GM13976 (cell line): ENCODE measurements around the gene VIPR2.

Source experiments
- DNase-seq: peaks from one replicate; pipeline ENCODE4 v3.0.0; 2012; ENCODE audit warnings: low spot score
- CTCF ChIP-seq: IDR thresholded peaks from 2 replicates; pipeline ENCODE4 v1.5.1; 2012; ENCODE audit warnings: borderline replicate concordance, mild to moderate bottlenecking; ENCODE audit not compliant: insufficient read depth; ENCODE audit errors: extremely low read depth, missing control alignments, control extremely low read depth
- in situ Hi-C: fragments of 300-500 bp; cut with MboI; formaldehyde crosslinking; loops from one replicate; pipeline ENCODE4 v1.12.0; 2022; ENCODE audit warnings: low sequenced_read_pairs, mixed read lengths, inconsistent platforms; ENCODE audit not compliant: unreplicated experiment

Gene VIPR2

GRCh38 chr7:158997471-158997870 lies 147.2 kb downstream of the VIPR2 start:
- DNase-seq, result no peak
- in situ Hi-C loops, result no loop called here
- TF ChIP-seq CTCF, result no peak

GRCh38 chr7:158997110-158997453 lies 147.6 kb downstream of the VIPR2 start:
- no peak for DNase-seq
- in situ Hi-C loops, result no loop called here
- TF ChIP-seq CTCF, result no peak

DNA sequence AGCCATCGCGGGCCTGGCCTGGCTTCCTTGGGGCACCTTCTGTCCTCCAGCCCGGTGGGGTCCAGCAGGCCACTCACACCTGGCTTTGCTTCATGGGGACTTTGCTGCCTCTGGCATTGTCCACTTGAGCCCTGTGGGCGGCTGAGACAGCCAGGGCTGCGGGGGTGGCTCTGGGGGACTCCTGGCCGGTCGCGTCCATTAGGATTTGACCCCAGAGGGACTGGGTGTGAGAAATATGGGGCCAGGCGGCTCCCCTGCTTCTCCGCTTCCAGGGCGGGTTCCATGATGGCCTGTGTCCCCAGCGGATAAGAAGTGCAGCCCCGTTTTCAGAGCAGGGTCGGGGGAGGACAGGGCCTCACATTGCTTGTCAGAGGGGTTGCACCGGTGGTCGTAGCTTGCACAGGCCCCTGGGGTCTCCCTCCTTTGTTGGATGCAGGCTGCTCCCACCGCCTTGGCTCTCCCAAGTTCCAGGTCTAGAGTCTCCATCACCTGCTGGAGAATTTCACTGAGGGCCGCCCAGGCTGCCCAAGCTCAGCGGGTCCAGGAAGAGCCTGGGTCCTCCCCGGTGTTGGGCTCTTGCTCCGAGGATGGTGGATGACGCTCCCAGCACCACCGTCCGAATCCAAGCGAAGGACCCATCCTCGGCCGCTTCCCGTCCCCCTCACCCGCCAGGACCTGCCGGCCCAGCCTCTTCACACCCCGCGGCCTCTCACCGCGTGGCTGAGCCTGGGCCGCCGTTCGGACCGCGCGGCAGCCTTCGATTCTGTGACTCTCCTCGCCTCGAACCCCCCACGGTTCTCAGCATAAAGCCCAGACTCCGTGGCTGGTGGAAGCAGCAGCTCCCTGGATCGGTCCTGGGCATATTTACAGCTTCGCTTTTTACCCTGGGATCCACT lies 148.2 kb downstream of the VIPR2 start:
- no peak for TF ChIP-seq CTCF
- no peak for DNase-seq
- in situ Hi-C loops, result no loop called here

DNA sequence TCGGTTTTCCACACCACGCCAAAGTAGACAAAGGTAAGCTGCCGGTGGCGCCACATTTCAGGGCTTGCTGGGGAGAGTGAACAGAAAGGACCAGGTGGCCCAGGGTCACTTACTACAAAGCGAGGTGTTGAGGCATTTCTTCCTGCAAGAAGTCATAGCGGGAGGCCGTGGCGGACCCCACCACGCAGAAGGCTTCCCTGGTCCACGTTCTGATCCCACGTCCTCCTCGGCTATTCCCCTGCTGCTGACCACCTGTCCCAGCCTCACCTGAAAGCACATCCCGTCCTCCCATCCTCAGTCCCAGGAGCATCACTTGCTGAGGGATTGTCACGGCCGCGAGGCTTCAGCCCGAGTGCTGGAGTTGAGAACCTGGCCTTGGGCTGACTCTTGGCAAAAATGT lies 149.2 kb downstream of the VIPR2 start:
- no peak for TF ChIP-seq CTCF
- in situ Hi-C loops, result no loop called here
- no peak for DNase-seq

GRCh38 chr7:158994687-158995086 lies 150.0 kb downstream of the VIPR2 start:
- no peak for TF ChIP-seq CTCF
- in situ Hi-C loops, result no loop called here
- DNase-seq, result no peak

DNA sequence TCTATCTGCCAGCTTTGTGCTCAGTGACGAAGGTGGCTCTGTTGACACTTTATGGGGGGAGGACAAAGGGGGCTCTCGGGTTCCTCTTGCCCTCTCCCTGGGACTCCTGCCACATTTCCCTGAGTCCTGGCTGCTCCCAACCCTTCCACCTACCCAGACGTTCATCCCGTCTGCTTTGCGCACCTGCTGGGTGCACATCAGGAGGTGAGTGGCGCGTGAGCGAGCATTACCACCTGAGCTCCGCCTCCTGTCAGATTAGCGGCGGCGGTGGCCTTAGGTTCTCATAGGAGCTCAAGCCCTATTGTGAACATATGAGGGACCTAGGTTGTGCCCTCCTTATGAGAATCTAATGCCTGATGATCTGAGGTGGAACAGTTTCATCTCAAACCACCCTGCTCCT lies 151.1 kb downstream of the VIPR2 start:
- TF ChIP-seq CTCF, result no peak
- no peak for DNase-seq
- in situ Hi-C loops, result no loop called here
